ENCODE measurements around the gene RAD52.

RAD52 gene

DNA sequence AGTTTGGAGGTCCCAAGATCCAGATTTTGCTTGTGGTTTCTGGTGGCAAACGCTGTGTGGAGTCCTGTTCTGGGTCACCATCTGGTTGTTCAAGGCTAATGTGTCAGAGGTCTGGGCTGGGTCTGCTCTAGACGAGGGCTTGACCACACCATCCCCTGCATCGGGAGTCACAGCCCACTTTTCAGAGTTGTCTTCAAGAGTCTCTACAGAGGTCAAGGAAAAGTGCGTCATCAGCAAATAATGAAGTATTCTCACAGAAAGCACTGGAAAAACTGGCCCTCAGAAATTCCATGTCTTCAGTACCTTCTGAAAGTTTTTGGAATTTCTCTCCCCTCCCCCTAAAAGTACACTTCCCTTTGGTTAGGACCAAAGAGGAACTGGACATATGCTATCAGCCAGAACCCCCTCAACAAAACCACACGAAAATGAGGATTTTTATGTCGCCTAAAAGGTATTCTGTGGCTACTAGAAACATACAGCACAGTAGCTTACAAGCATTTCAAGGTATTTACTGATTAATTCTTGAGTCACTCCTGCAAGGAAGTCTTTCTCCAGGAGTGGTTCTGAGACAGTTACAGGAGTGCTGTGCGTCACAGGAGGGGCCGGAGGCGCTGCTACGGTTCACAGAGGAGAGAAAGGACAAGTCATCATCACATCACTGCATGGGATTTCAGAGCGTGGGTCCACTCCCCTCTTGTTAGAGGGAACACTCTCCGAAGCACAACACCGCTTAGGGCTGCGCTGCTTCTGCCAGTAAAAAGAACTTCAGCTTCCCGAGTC lies 35.4 kb downstream of the RAD52 start:
- no peak for DNase-seq (ENCODE audit: low spot score)

DNA sequence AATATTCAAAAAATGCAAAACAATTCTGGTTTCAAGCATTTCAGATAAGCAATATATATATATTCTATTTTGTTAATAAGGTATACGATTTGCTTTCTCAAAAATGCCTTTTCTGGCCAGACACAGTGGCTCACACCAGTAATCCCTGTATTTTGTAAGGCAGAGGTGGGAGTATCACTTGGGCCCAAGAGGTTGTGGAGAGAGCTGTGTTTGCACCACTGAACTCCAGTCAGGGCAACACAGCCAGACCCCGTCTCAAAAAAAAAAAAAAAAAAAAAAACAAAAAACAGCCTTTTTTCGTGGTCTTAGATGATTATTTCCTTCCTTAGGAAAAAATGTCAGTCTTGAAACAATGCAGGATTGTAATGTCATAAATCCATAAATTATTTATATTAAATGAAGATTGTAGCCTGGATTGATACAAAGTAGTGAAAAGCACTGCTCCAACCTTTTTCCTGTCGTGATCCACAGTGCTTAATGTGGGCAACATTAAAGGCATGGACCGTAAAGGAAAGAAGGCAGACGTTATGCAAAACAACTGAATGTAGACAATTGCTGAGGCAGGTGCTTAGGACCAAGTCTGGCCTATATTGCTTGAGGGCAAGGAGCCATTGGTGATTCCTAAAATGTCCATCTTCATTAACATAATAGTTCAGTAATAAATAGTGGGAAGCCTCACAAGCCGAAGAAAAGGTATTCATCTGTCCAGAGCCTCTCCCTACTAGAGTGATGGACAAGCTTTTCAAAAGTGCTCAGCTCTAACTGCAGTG lies 36.8 kb downstream of the RAD52 start:
- DNase-seq (ENCODE audit: low spot score) = no peak

DNA sequence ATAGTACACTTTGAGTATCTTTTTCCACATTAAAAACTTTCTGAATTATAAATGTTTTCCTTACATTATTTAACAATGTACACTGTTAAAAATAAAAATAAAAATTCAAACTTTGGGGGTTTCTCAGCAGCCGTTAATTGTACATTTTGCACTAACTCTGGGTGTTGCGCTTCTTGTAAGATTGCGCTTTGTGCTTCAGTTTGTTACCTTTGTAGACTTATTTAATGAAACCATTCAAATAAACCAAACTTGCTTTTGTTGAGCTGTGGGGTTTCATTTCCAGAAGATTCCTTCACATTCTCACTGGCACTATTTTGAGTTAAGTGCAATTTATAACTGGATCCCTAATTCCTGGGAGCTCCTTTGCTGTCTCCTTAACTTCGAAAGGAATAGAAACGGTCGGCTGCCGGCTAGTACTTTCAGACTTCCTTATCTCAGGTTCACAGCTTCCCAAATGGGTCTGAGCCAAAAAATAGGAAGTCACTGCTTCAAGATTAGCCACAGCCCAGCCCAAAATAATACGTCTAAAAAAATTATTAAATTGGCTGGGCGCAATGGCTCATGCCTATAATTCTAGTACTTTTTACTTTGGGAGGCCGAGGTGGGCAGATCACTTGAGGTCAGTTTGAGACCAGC lies 38.2 kb downstream of the RAD52 start:
- no peak for DNase-seq (ENCODE audit: low spot score)

DNA sequence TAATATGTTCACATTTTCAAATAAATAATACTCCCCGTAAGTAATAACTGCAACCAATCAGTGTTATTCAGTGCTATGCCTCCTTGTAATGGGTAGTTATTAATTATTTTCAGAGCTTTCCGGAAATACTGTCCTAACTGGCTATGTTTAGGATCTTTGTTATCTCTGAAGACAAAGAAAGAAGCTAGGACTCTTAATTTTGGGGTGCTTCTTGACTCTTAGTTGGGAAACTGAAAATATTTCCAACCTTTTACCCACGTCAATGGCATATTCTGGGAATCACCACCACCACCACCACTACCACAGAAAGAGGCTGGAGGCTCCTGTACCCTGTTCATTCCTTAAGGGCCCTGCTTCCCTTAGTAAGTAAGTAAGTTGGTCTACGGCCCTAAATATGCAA lies 39.1 kb downstream of the RAD52 start:
- no peak for DNase-seq (ENCODE audit: low spot score)

DNA sequence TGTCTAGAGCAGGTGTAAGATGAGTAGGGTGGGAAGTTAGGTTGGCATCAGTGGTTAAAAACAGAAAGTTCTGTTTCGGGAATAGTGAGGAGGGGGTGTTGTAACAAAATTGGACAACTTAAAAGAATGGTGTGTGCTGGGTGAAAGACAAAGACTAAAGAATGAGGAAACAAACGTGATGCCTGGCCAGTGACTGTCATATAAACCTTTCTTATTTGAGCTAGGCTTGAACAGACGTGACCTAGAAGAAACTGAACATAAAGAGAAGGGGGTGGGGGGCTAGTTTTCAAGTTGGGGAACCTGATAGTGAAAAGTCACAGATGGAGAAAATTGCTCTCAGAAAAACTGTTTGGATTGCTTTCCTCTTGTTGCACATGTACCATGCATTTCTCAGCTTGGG lies 39.6 kb downstream of the RAD52 start:
- DNase-seq (ENCODE audit: low spot score) = no peak

DNA sequence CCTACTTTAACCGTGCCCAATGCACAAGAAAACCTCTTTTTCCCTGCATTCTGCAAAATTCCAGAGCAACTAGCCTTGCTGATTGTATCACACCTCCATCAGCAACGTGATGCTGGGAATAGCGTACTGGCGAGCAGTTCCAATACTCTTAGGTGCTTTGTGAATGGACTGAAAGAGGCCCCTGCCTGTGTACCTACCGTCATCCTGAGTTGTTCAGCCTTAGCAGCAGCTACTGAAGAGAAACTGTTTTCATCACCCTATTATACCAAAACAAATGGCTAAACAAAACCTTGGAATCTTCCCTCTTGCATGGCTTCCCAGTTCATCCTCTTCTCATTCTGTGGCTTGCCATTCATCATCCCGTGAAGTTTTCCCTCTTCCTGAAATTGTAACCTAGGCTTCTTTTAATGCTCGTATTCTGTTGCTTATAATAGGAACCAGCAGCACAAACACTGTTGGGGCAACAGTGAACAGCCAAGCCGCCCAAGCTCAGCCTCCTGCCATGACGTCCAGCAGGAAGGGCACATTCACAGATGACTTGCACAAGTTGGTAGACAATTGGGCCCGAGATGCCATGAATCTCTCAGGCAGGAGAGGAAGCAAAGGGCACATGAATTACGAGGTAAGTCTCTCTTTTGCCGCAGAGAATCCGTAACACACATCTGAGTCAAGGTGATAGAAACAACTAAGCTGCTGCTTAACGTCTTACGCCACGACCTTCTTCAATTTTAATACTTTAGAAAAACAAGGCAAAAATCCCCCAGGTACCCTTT lies 41.9 kb downstream of the RAD52 start:
- no peak for DNase-seq (ENCODE audit: low spot score)

DNA sequence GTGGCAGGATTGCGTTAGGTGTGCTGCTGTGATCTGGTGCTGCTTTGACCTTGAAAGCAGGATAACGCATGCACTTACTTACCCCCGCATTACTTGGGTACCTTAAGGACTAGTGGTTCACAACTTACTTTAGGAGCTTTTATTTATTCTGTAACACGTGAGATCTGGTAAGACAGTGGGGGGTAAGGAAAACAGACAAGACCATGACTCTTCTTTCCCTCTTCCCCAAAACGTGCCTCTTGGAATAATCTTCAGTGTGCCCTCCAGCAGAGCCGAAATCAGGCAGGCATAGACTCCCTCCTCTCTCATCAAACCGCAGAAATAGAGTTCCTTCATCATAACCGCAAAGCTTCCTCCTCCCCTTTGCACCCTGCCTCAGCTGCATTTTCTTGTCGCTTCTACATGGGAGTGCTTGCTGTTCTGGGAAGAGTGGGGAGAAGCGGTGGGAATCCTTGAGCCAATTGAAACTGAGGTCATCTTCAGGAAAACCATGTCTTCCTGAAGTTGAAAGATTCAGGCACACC lies 43.4 kb downstream of the RAD52 start:
- DNase-seq (ENCODE audit: low spot score) = no peak

DNA sequence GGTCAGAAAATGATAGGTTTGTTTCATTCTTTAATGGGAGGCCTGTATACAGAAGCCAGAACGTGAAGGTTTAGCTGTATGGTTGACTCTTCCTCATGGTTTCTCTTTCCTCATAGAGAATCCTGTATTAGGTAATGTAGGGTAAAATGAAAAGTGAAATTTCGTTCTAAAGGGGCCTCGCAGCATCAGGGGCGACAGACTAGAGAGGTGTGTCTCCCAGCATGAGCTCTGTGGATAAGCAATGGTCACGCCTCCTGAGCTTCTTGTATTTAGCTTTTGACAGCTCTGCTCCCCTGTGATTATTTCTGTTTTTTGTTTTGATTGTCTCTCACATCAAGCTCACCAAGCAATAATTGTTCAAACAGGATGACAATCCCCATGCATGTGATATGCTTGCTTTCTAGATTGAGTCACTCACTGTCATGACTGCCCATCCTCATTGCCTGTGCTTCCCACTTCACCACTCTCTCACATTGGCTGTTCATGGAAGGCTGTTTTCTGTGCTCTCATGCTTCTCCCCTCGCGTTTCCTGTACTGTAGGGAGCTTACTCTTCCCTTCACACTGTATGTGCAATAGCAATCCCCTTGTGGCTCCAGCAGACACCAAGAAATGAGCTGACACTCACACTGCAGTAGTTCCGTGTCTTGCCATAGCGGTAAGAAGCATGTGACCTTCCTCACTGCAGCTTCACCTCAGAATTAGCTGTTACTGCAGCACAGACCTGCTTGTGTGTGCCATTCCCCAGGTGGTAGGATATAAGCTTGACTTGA lies 44.0 kb downstream of the RAD52 start:
- DNase-seq (ENCODE audit: low spot score) = no peak

DNA sequence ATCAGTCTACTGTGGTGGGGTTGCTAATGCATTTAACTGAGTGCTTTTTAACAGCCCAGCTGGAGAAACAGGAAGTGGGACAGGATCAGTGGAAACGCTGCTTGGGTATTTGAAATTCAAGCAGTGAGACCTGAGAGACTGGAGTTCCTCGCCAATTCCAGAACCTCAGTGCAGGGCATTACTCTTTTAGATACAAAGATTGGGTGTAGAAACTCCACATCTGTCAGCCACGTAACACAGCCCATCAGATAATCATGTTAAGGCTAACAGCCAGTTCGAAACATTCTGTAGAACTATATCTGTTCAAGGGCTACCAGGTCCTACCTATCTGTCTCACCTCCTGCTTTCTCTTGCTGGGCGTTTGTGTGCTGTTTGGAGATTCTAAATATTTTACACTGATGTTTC lies 45.5 kb downstream of the RAD52 start:
- peak; percentile 21 for DNase-seq (ENCODE audit: low spot score)

DNA sequence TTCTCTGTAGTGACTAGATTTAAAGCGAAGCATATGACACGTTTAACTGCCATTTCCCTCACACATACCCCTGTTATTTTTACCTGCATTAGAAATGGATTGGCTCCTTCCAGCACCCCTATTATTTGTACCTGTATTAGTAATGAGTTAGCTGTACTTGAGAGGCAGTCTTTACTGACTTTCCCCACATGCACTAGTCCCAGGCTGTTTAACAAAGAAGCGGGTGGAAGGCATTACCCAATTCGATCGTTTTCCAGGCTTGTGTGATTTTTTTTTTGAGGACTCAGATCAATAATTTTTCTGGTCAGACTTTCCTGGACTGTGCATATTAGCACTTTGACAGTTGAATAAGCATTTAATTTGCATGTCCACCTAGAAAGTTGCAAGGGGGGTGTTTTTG lies 46.4 kb downstream of the RAD52 start:
- DNase-seq (ENCODE audit: low spot score) = no peak

DNA sequence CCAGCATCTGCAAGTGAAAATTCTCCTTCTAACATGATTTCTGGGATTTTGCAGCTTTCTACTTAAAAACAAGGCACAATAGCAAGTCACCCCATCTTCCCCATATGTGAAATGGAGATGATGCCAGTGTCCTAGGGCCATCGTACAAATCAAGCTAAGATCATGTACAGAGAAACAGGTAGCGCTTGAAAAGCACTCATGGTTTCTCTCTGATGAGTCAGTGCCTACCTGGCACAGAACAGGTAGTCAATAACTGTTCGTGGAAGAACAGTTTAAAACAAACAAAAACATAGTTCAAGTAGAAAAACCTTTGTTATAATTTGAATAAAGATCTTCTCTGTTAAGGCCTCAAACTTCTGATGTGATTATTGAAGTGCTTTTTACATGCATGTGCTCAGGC lies 46.9 kb downstream of the RAD52 start:
- DNase-seq (ENCODE audit: low spot score) = no peak

DNA sequence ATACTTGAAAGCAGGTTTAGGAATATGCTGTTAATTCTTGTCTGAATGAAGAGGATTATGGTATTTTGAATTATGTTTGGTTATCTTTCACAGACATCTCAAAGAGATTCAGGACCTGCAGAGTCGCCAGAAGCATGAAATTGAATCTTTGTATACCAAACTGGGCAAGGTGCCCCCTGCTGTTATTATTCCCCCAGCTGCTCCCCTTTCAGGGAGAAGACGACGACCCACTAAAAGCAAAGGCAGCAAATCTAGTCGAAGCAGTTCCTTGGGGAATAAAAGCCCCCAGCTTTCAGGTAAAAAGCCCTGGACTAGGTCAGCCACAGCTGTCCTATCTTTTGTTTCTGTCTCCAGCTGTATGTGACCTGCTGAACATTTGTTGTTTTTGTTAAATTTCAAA lies 52.1 kb downstream of the RAD52 start:
- peak; percentile 34 for DNase-seq (ENCODE audit: low spot score)

DNA sequence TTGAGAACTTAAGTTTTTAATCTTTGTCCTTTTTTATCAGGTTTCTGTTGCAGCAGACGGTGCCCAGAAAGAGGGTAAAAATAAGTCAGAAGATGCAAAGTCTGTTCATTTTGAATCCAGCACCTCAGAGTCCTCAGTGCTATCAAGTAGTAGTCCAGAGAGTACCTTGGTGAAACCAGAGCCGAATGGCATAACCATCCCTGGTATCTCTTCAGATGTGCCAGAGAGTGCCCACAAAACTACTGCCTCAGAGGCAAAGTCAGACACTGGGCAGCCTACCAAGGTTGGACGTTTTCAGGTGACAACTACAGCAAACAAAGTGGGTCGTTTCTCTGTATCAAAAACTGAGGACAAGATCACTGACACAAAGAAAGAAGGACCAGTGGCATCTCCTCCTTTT lies 53.5 kb downstream of the RAD52 start:
- DNase-seq (ENCODE audit: low spot score) = no peak

DNA sequence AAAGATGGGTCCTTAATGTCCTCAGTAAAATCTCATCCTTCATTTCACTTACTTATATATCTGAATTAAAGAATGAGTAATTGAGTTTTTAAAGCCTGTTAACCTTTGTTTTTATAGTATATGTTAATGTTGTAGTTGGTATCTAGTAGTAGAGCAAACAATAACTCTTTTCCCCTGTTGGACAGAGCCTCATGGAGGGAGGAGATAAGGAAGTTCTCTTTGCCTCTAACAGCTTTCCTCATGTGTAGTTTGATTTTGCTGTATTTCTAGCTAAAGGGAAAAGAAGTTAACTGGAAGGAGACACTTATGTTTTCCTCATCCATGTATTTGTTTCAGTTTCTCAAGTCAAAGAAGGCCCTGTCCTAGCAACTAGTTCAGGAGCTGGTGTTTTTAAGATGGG lies 55.3 kb downstream of the RAD52 start:
- no peak for DNase-seq (ENCODE audit: low spot score)

DNA sequence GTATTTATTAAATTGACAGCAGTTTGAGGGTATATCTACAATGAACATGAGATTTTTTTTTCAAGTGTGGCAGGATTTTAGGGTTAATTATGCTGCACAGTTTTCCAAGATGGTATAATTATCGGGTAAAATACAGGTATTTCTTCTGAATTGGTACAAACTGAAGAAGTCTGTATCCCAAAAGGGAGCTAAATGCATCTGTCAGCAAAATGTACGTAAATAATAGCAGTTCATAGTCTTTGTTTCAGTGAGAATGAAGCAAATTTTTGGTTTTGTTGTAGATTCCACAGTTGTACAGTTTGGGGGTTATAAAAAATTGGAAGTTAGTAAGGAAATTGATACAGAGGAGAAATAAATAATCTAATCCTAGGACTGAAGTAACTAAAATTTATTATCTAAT lies 63.3 kb downstream of the RAD52 start:
- no peak for DNase-seq (ENCODE audit: low spot score)

DNA sequence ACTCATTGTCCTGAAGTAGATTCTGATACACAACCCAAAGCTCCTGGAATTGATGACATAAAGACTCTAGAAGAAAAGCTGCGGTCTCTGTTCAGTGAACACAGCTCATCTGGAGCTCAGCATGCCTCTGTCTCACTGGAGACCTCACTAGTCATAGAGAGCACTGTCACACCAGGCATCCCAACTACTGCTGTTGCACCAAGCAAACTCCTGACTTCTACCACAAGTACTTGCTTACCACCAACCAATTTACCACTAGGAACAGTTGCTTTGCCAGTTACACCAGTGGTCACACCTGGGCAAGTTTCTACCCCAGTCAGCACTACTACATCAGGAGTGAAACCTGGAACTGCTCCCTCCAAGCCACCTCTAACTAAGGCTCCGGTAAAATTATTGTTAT lies 63.8 kb downstream of the RAD52 start:
- DNase-seq (ENCODE audit: low spot score) = no peak

DNA sequence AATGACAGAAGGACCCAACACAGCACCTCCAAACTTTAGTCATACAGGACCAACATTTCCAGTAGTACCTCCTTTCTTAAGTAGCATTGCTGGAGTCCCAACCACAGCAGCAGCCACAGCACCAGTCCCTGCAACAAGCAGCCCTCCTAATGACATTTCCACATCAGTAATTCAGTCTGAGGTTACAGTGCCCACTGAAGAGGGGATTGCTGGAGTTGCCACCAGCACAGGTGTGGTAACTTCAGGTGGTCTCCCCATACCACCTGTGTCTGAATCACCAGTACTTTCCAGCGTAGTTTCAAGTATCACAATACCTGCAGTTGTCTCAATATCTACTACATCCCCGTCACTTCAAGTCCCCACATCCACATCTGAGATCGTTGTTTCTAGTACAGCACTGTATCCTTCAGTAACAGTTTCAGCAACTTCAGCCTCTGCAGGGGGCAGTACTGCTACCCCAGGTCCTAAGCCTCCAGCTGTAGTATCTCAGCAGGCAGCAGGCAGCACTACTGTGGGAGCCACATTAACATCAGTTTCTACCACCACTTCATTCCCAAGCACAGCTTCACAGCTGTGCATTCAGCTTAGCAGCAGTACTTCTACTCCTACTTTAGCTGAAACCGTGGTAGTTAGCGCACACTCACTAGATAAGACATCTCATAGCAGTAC lies 64.6 kb downstream of the RAD52 start:
- DNase-seq (ENCODE audit: low spot score) = no peak

DNA sequence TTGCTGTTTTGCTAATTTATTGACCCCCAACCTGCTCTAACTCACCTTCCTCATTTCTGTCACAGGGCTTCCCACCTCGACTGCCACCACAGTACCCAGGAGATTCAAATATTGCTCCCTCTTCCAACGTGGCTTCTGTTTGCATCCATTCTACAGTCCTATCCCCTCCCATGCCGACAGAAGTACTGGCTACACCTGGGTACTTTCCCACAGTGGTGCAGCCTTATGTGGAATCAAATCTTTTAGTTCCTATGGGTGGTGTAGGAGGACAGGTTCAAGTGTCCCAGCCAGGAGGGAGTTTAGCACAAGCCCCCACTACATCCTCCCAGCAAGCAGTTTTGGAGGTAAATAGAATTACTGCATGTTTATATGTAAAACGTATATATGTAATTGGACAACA lies 68.8 kb downstream of the RAD52 start:
- no peak for DNase-seq (ENCODE audit: low spot score)

DNA sequence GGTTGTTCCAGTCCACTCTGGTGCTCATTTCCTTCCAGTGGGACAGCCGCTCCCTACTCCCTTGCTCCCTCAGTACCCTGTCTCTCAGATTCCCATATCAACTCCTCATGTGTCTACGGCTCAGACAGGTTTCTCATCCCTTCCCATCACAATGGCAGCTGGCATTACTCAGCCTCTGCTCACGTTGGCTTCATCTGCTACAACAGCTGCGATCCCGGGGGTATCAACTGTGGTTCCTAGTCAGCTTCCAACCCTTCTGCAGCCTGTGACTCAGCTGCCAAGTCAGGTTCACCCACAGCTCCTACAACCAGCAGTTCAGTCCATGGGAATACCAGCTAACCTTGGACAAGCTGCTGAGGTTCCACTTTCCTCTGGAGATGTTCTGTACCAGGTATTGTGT lies 69.9 kb downstream of the RAD52 start:
- no peak for DNase-seq (ENCODE audit: low spot score)

DNA sequence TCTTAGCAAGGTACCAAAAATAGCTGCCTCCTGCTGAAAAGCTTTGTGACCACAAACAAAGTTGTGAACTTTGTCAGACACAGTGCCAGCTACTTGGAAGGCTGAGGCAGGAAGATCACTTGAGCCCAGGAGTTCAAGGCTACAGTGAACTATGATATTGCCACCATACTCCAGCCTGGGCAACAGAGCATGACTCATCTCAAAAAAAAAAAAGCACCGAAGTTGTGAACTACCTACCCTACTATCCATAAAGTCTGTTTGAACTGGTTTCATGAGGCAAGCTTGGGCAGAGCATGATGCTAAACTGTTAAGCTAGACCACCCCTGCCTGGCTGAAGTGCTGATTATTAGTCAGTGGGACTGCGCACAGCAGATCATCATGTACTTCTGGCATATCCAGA lies 75.5 kb downstream of the RAD52 start:
- no peak for DNase-seq (ENCODE audit: low spot score)
